ENCODE data around the gene TSPAN2. TPM values are rescaled to one million over a fixed set of nuclear protein-coding genes. Genes with fewer than 3 reads are reported as not detected.

TSPAN2 gene
- total RNA-seq, 1 donor from 2014 or later = 0.21 TPM

DNA sequence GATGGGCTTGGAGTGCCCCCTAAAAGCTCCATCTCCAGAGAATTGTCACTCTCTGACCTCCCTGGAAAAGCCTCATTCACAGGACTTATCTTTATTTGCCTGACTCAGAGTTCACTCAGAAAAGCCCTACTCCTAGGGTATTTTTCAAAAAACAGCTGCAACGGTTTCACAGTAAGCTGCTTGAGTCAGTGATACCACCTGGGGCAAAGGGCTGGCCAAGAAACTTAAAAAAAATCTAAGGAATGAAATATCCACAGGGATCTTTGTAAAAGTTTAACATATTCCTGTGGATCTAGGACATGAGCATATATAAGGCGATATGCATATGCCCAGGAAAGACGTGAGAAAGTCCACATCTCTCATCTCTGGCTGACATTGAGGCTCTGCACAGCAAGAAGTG, 33.8 kb upstream of the TSPAN2 start:
- Mint-ChIP-seq H3K27me3 (peaks cover 8% of the 10 kb centered on the region), H3K27ac (no peak overlapping the region), H3K4me3 (no peak overlapping the region), H3K36me3 (ENCODE audit: low read depth) (no peaks in the 10 kb centered on the region), H3K4me1 (no peaks in the 10 kb centered on the region), H3K9me3 (peaks cover 24% of the 10 kb centered on the region)
- DNase-seq = no peak
- intact Hi-C loops (cut with micrococcal nuclease) = no loop called here

DNA sequence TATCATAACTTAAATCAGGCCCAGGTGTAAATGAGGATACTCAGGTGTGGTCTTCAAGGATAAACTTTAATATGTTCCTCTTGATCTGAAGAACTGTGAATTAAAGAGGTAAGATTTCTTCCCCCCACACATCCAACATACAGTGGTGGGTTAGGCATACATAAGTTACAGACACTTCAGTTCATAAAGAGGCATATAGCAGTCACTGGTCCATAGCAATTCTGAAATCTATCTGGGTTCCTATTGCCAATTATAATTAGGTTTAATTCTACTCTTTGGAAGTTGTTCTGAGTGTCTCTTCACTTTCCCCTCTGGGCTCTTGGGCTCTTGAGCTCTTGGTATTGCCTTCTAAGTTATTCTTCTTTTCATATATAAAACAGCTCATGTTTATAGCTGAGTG, 32.5 kb upstream of the TSPAN2 start:
- Mint-ChIP-seq H3K27ac (no peak overlapping the region), H3K36me3 (ENCODE audit: low read depth) (no peaks in the 10 kb centered on the region), H3K27me3 (peaks cover 8% of the 10 kb centered on the region), H3K4me3 (no peak overlapping the region), H3K9me3 (peaks cover 24% of the 10 kb centered on the region), H3K4me1 (no peaks in the 10 kb centered on the region)
- DNase-seq = no peak
- intact Hi-C loops (cut with micrococcal nuclease) = no loop called here

DNA sequence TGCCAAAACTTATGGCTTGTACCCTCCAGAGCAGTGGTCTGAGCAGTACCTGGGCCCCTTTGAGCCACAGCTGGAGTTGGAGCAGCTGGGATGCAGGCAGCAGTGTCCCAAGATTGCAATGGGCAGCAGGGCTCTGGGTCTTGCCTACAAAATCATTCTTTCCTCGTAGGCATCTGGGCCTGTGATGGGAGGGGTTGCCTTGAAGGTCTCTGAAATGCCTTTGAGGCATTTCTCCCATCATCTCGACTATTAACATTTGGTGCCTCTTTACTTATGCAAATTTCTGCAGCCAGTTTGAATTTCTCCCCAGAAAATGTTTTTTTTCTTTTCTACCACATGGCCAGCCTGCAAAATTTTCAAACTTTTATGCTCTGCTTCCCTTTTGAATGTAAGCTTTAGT, 31.0 kb upstream of the TSPAN2 start:
- DNase-seq = no peak
- H3K4me1 Mint-ChIP-seq = no peaks in the 10 kb centered on the region

GRCh38 chr1:115118611-115119010, 29.3 kb upstream of the TSPAN2 start:
- H3K27me3 Mint-ChIP-seq = peaks cover 7% of the 10 kb centered on the region
- no peaks in the 10 kb centered on the region for H3K36me3 Mint-ChIP-seq (ENCODE audit: low read depth)
- H3K27ac Mint-ChIP-seq = no peak overlapping the region
- no peak for DNase-seq
- intact Hi-C loops (cut with micrococcal nuclease) = no loop called here
- no peak overlapping the region for H3K4me3 Mint-ChIP-seq
- peaks cover 24% of the 10 kb centered on the region for H3K9me3 Mint-ChIP-seq
- no peaks in the 10 kb centered on the region for H3K4me1 Mint-ChIP-seq

More for the DNA sequence above, 31.0 kb upstream of the TSPAN2 start:
- Mint-ChIP-seq H3K27me3 (peaks cover 9% of the 10 kb centered on the region), H3K4me3 (no peak overlapping the region), H3K36me3 (ENCODE audit: low read depth) (no peaks in the 10 kb centered on the region), H3K27ac (no peak overlapping the region), H3K9me3 (peaks cover 24% of the 10 kb centered on the region)
- intact Hi-C loops (cut with micrococcal nuclease) = no loop called here

DNA sequence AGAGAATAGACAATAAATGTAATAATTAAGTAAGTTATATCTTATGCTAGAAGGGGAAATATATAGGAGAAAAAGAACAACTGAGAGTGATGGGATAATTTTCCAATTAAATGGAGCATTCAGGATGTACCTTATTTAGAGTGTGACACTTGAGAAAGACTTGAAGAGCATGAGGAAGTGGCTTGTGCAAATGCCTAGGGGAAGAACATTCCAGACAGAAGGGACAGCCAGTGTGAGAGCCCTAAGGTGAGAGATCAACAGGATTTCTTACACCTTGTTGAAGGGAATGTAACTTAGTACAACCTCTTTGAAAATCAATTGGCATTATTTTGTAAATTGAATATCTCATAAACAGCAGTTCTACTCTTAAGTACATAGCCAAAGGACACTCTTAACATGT, 28.8 kb upstream of the TSPAN2 start:
- Mint-ChIP-seq H3K36me3 (ENCODE audit: low read depth) (no peaks in the 10 kb centered on the region), H3K9me3 (peaks cover 21% of the 10 kb centered on the region), H3K27ac (no peak overlapping the region), H3K27me3 (peaks cover 7% of the 10 kb centered on the region), H3K4me3 (no peak overlapping the region), H3K4me1 (no peaks in the 10 kb centered on the region)
- intact Hi-C loops (cut with micrococcal nuclease) = no loop called here
- no peak for DNase-seq

- Mint-ChIP-seq H3K4me3 (no peak overlapping the region), H3K27me3 (peaks cover 7% of the 10 kb centered on the region), H3K4me1 (no peaks in the 10 kb centered on the region), H3K27ac (no peak overlapping the region), H3K36me3 (ENCODE audit: low read depth) (no peaks in the 10 kb centered on the region), H3K9me3 (peaks cover 20% of the 10 kb centered on the region)
- DNase-seq = no peak
- intact Hi-C loops (cut with micrococcal nuclease) = no loop called here
Measured at GRCh38 chr1:115117298-115117697, 28.0 kb upstream of the TSPAN2 start.

- Mint-ChIP-seq H3K36me3 (ENCODE audit: low read depth) (no peaks in the 10 kb centered on the region), H3K27ac (no peak overlapping the region), H3K4me1 (no peaks in the 10 kb centered on the region), H3K9me3 (peaks cover 13% of the 10 kb centered on the region), H3K27me3 (peaks cover 7% of the 10 kb centered on the region), H3K4me3 (no peak overlapping the region)
- DNase-seq = no peak
- intact Hi-C loops (cut with micrococcal nuclease) = no loop called here
Measured at GRCh38 chr1:115116512-115116911, 27.2 kb upstream of the TSPAN2 start.

DNA sequence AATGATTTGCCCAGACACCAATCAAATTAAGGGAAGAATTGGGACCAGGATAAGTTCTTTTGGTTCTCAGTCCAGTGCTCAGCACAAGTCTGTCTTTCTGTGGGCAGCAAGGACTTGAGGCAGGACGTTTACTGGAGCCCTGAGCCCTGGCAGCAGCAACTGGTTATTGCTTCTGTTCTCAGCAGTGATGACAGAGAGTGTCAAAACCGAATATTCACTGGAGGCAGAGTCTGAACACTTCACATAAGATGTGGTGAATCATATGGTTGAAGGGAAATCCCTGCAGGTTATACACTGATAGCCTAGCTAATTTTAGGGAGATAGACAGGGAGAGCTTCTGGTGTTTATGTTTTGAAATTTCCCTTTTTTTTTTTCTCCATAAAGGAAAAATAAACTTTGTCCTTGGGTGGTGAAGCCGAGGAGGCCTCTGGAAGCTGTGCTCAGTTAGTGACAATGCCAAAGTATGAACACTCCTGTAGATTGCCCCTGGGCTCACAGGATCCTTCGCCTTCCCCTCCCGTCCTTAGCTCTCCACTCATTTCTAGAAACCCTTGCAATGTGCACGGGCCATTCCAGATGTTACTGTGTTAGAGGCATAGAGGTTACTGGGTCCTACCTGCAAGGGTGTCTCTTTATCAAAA, 26.3 kb upstream of the TSPAN2 start:
- Mint-ChIP-seq H3K27me3 (peaks cover 7% of the 10 kb centered on the region), H3K4me3 (no peak overlapping the region), H3K9me3 (peaks cover 8% of the 10 kb centered on the region), H3K4me1 (no peaks in the 10 kb centered on the region), H3K27ac (no peak overlapping the region), H3K36me3 (ENCODE audit: low read depth) (no peaks in the 10 kb centered on the region)
- DNase-seq = no peak
- intact Hi-C loops (cut with micrococcal nuclease) = no loop called here

- intact Hi-C loops (cut with micrococcal nuclease) = loop anchor here (5.0 kb wide), 1 partner anchor 62 kb away; no protein-coding TSS in a partner anchor
- H3K27ac Mint-ChIP-seq = no peak overlapping the region
- H3K9me3 Mint-ChIP-seq = peaks cover 4% of the 10 kb centered on the region
- no peak overlapping the region for H3K4me3 Mint-ChIP-seq
- peaks cover 5% of the 10 kb centered on the region for H3K27me3 Mint-ChIP-seq
- no peaks in the 10 kb centered on the region for H3K36me3 Mint-ChIP-seq (ENCODE audit: low read depth)
- no peaks in the 10 kb centered on the region for H3K4me1 Mint-ChIP-seq
- no peak for DNase-seq
Measured at GRCh38 chr1:115114308-115114707, 25.0 kb upstream of the TSPAN2 start.

GRCh38 chr1:115113766-115114165, 24.5 kb upstream of the TSPAN2 start:
- H3K27me3 Mint-ChIP-seq = peaks cover 3% of the 10 kb centered on the region
- H3K4me3 Mint-ChIP-seq = no peak overlapping the region
- H3K36me3 Mint-ChIP-seq (ENCODE audit: low read depth) = no peaks in the 10 kb centered on the region
- no peak for DNase-seq
- intact Hi-C loops (cut with micrococcal nuclease) = loop anchor here (1.0 to 5.0 kb wide), 2 partner anchors 61 to 134 kb away; no protein-coding TSS in a partner anchor
- no peaks in the 10 kb centered on the region for H3K9me3 Mint-ChIP-seq
- no peaks in the 10 kb centered on the region for H3K4me1 Mint-ChIP-seq
- no peak overlapping the region for H3K27ac Mint-ChIP-seq

DNA sequence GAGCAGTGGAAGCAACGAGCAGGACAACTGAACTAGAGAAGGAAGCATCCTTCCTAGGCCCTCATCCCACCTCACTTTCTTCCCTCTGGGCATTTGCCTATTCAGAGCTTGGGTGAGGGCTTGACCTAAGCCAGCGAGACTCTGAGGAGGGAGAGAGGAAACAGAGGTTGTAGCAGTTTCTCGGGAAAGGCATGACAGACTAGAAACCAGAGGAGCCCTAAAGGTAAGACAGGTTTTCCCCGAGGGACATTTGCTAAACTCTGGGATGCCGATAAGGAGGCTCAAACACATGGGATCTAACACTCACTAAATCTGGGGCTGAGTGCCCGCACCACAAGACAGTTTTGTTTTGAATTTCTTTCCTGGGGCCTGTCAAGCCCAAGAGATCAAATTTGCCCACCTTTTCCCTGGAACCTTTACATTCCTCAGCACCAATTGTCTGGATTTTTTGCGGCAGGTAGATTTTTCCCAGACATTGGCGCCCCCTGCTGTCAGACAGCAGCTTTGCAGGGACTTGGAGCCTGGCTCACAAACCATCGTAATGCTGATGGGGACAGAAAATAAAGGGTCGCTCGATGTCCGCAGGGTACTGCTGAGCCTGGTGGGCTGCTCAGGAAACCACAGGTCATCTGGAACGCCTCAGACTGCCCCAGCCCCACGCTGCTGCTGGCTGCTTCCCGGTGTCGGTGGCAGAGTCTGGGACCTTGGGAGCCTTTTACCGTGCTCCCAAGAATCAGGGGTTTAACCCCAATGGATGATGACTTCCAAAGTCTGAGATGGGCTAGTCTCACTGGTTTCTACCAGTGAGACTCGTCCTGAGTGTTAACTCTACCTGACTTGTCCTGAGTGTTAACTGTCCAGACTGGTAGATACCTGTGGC, 23.4 kb upstream of the TSPAN2 start:
- no peaks in the 10 kb centered on the region for H3K36me3 Mint-ChIP-seq (ENCODE audit: low read depth)
- no peak overlapping the region for H3K4me3 Mint-ChIP-seq
- DNase-seq = peak; percentile 85
- intact Hi-C loops (cut with micrococcal nuclease) = loop anchor here (1.0 to 5.0 kb wide), 2 partner anchors 60 to 133 kb away; no protein-coding TSS in a partner anchor
- peaks cover 2% of the 10 kb centered on the region for H3K4me1 Mint-ChIP-seq
- no peaks in the 10 kb centered on the region for H3K9me3 Mint-ChIP-seq
- no peak overlapping the region for H3K27ac Mint-ChIP-seq
- peaks cover 1% of the 10 kb centered on the region for H3K27me3 Mint-ChIP-seq

- Mint-ChIP-seq H3K9me3 (no peaks in the 10 kb centered on the region), H3K27me3 (peaks cover 3% of the 10 kb centered on the region), H3K27ac (no peak overlapping the region), H3K4me3 (no peak overlapping the region), H3K36me3 (ENCODE audit: low read depth) (no peaks in the 10 kb centered on the region), H3K4me1 (peaks cover 2% of the 10 kb centered on the region)
- intact Hi-C loops (cut with micrococcal nuclease) = no loop called here
- DNase-seq = no peak
Measured at GRCh38 chr1:115107516-115108260, 18.4 kb upstream of the TSPAN2 start.

- Mint-ChIP-seq H3K36me3 (ENCODE audit: low read depth) (peaks cover 1% of the 10 kb centered on the region), H3K4me3 (no peak overlapping the region), H3K27me3 (peaks cover 6% of the 10 kb centered on the region), H3K27ac (no peak overlapping the region), H3K4me1 (peaks cover 2% of the 10 kb centered on the region), H3K9me3 (no peaks in the 10 kb centered on the region)
- intact Hi-C loops (cut with micrococcal nuclease) = no loop called here
- no peak for DNase-seq
Measured at GRCh38 chr1:115105831-115106230, 16.5 kb upstream of the TSPAN2 start.

DNA sequence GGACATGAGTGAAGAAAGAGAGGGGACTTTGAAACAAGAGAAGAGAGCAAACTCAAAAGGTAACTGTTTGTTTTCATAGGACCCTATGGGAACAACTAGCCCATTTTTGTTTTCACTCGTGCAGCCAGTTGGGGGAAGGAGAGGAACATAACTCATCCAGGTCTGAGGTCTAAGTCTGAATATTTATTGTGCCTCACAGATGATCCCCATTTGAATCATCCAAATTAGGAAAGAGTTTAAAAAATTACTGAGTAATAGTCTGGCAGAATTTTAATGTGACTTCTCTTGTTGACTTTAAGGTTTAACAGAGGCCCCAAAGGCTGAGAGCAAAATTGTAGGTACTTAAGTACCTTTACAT, 10.4 kb upstream of the TSPAN2 start:
- Mint-ChIP-seq H3K27ac (peak overlapping the region; percentile 96), H3K4me3 (peak overlapping the region; percentile 87), H3K9me3 (no peaks in the 10 kb centered on the region), H3K36me3 (ENCODE audit: low read depth) (peaks cover 1% of the 10 kb centered on the region), H3K27me3 (peaks cover 23% of the 10 kb centered on the region), H3K4me1 (peaks cover 30% of the 10 kb centered on the region)
- no peak for DNase-seq
- intact Hi-C loops (cut with micrococcal nuclease) = loop anchor here (1.0 to 10.0 kb wide), 3 partner anchors 10 to 345 kb away; partner anchors contain the start of genes CSDE1 and TSPAN2

All from activated CD4-positive, alpha-beta T cell treated with anti-CD3 and anti-CD28 coated beads, Interleukin-2, amount 10 ng/mL, durations not matched to agents 24 days and 14 days (primary cell).